Epithelial cell of prostate (primary cell): ENCODE results near the gene ACOX1.

Source experiments
- DNase-seq: peaks from one replicate; pipeline ENCODE4 v3.0.0-alpha.2; 2011; ENCODE audit warnings: low read depth, low spot score
- H3K27ac ChIP-seq: fragments of 450-650 bp; 2 replicates; pipeline ENCODE4 v1.5.1; 2017; ENCODE audit warnings: mild to moderate bottlenecking

The ACOX1 gene

GRCh38 chr17:75914643-75915267, 64.2 kb downstream of the ACOX1 start:
- no peak overlapping the region for H3K27ac ChIP-seq
- DNase-seq, result no peak

GRCh38 chr17:75913537-75914210, 65.3 kb downstream of the ACOX1 start:
- no peak for DNase-seq
- H3K27ac ChIP-seq, result no peak overlapping the region

GRCh38 chr17:75910699-75911098, 68.3 kb downstream of the ACOX1 start:
- no peak overlapping the region for H3K27ac ChIP-seq
- DNase-seq, result no peak

GRCh38 chr17:75909812-75910274, 69.1 kb downstream of the ACOX1 start:
- H3K27ac ChIP-seq, result no peak overlapping the region
- no peak for DNase-seq

GRCh38 chr17:75909051-75909811, 69.7 kb downstream of the ACOX1 start:
- no peak overlapping the region for H3K27ac ChIP-seq
- DNase-seq, result peak; percentile 31

GRCh38 chr17:75908201-75908600, 70.8 kb downstream of the ACOX1 start:
- no peak for DNase-seq
- H3K27ac ChIP-seq, result no peak overlapping the region

- no peak for DNase-seq
- peak overlapping the region; percentile 77 for H3K27ac ChIP-seq
Observed at GRCh38 chr17:75906143-75906884, 72.7 kb downstream of the ACOX1 start.

GRCh38 chr17:75904749-75905521, 74.0 kb downstream of the ACOX1 start, which contains the start of gene MRPL38:
Gene MRPL38, minus strand, starts transcription at chr17:75904884. Its CDS starts 9 bp downstream, at chr17:75904875.
- peak; percentile 69 for DNase-seq
- H3K27ac ChIP-seq, result peak within 1 kb of the TSS; percentile 77

GRCh38 chr17:75902406-75902805, 76.6 kb downstream of the ACOX1 start:
- no peak for DNase-seq

GRCh38 chr17:75901727-75902126, 77.2 kb downstream of the ACOX1 start:
- no peak overlapping the region for H3K27ac ChIP-seq
- DNase-seq, result no peak

More at GRCh38 chr17:75902406-75902805, 76.6 kb downstream of the ACOX1 start:
- no peak overlapping the region for H3K27ac ChIP-seq

- H3K27ac ChIP-seq, result no peak overlapping the region
- DNase-seq, result no peak
Observed at GRCh38 chr17:75900691-75901533, 78.1 kb downstream of the ACOX1 start.

GRCh38 chr17:75899767-75900468, 79.0 kb downstream of the ACOX1 start:
- H3K27ac ChIP-seq, result no peak overlapping the region
- no peak for DNase-seq

GRCh38 chr17:75899353-75899752, 79.6 kb downstream of the ACOX1 start:
- no peak for DNase-seq
- H3K27ac ChIP-seq, result no peak overlapping the region

GRCh38 chr17:75898791-75899190, 80.2 kb downstream of the ACOX1 start:
- no peak for DNase-seq
- no peak overlapping the region for H3K27ac ChIP-seq

GRCh38 chr17:75898065-75898464, 80.9 kb downstream of the ACOX1 start:
- H3K27ac ChIP-seq, result no peak overlapping the region
- no peak for DNase-seq

- no peak for DNase-seq
- H3K27ac ChIP-seq, result peak overlapping the region; percentile 62
Observed at GRCh38 chr17:75897160-75898019, 81.6 kb downstream of the ACOX1 start.
